VCaP (cell line): ENCODE measurements around the gene RNF111.
"Not testable (repeated sequence)": the region's sequence is repeated elsewhere in the genome, so short reads cannot be mapped to it uniquely, and the experiment has no call there.

Experiments used
- H3K27ac ChIP-seq: fragments of 450-650 bp; 2 replicates; pipeline ENCODE4 v1.5.1; 2017
- CTCF ChIP-seq: fragments of 450-650 bp; conservative IDR thresholded peaks from 2 replicates; pipeline ENCODE4 v1.5.1; 2017; ENCODE audit warnings: mild to moderate bottlenecking, moderate library complexity

RNF111 gene

GRCh38 chr15:59116771-59117170 is 129.3 kb downstream of the RNF111 start:
- H3K27ac ChIP-seq = no peak overlapping the region
- TF ChIP-seq CTCF = no peak

- no peak for TF ChIP-seq CTCF
- no peak overlapping the region for H3K27ac ChIP-seq
Observed at GRCh38 chr15:59119625-59120024, 132.2 kb downstream of the RNF111 start.

GRCh38 chr15:59120937-59121336 is 133.5 kb downstream of the RNF111 start:
- no peak overlapping the region for H3K27ac ChIP-seq
- no peak for TF ChIP-seq CTCF

GRCh38 chr15:59124261-59124660 is 136.8 kb downstream of the RNF111 start:
- TF ChIP-seq CTCF = no peak
- H3K27ac ChIP-seq = no peak overlapping the region

- not testable (repeated sequence) for H3K27ac ChIP-seq
Observed at GRCh38 chr15:59125683-59126082, 138.2 kb downstream of the RNF111 start.

- not testable (repeated sequence) for H3K27ac ChIP-seq
Observed at GRCh38 chr15:59127255-59127654, 139.8 kb downstream of the RNF111 start.

GRCh38 chr15:59131456-59131855 is 144.0 kb downstream of the RNF111 start:
- no peak for TF ChIP-seq CTCF
- peak overlapping the region; percentile 81 for H3K27ac ChIP-seq

GRCh38 chr15:59131969-59132562 is 144.6 kb downstream of the RNF111 start:
- no peak for TF ChIP-seq CTCF
- peak overlapping the region; percentile 81 for H3K27ac ChIP-seq

GRCh38 chr15:59133929-59134427 is 146.5 kb downstream of the RNF111 start:
- TF ChIP-seq CTCF = no peak
- peak overlapping the region; percentile 81; the same call in 1 of the 2 replicates for H3K27ac ChIP-seq
